HG03378 (cell line): ENCODE data around the gene PEAK1.
"Not testable (repeated sequence)": the region's sequence is repeated elsewhere in the genome, so short reads cannot be mapped to it uniquely, and the experiment has no call there.

Experiments
- ATAC-seq: cut with Tn5 transposase; IDR thresholded peaks from one replicate; pipeline ENCODE4 v1.9.1; 2021; ENCODE audit warnings: mild to moderate bottlenecking, moderate library complexity; ENCODE audit not compliant: unreplicated experiment

The PEAK1 gene

DNA sequence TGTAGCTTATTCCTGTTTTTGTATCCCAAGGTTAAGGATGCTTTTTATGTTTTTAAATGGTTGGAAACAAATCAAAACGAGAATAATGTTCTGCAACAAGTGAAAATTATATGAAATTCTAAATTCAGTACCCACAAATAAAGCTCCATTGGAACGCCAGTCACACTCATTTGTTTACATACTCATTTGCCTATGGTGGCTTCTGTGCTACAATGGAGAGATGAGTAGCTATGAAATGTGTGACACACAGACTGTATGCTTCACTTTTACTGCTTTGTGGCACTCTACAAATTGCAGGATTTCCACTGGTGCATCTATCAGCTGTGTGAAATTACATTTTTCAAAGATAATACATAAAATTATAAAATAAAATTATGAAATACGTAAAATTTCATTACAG is 236.8 kb downstream of the PEAK1 start:
- ATAC-seq: no peak

DNA sequence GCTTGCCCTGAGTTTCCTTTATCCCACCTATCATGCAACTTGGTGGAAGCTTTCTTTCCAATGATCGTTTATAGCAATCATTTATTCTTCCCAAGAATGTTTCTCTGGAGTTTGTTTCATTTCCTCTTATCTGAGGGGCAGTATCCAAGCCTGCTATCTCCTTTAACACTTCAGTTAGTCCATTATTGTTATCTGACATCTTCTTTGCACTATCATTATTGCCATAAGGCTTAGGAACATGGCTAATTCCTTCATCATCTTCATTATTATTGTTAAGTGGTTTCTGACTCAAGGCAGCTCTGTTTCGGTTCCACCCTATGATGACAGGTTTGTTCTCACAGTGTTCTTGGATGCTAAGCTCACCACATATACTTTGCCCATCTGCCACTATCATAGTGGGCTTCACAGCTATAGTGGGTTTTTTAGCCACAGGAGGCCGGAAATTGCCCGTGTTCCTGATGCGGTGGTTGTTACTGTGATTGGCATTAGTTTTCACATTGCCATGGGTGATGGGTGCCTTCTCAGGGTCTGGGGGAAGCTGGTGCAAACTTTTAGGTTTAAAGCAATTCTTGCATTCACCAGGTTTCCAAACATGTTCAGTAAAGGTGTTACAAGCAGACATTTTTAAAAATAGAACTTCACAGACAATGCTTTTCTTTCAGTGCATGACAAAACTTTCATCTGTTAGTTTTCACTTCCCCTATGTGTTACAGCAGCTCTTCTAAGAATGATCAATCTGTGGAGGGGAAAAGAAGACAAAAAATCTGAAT is 238.4 kb downstream of the PEAK1 start:
- ATAC-seq: peak; percentile 58

DNA sequence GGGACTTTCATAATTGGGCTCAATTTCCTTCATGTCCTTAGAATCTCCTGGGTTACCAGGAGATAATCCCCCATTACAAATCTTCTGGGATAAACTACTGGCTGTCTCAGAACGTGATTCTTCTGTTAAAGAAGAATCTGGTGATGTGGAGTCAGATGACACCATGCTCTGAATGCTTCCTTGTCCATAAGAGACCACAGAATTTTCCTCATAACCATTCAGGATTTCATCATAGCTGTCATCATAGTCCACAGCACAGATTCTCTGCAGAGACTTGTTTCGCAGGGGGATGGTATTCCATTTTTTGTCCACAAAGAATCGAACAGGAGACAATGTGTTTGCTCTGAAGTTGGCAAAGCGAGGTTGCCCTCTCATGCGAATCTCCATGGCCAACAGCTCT is 239.1 kb downstream of the PEAK1 start:
- ATAC-seq: no peak

DNA sequence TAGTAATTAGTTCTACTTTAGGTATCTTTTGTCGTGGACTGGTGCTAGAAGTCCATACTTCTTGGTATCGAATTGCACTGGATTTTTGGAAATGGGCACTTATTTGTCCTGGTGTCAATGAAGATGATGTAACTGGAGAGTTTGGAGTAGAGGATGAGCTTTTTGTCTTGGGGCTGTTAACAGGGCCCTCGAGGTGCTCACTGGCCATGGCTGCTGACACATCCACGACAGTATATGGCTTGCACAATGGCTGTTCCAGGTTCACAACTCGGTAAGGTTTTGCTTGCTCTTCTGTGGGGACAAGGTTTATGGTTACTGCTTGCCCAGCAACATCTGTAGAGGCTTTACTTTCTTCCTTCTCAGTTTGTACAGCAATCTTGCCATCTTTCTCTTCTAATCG is 239.6 kb downstream of the PEAK1 start:
- no peak for ATAC-seq

DNA sequence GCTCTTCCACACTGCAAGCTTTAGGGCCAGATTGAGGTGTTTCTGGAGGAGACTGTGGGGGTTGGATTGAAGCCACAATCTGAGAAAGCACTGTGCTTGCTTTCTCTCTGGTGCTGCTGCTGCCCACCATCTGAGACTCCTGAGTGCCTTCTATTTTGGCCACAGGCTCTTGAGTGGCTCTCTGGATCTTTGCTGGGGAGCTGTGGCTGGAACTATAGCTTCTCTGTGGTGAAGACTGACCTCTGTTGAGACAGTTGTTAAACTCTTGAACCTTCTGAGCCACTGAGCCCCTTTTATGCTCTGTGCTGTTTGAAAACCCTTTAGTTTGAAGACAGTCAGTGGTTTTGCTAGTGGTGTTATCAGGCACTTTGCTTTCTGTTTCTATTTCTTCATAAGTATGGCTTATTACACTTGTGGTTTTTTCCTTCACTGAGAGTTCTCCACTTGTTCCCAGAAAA is 240.3 kb downstream of the PEAK1 start:
- ATAC-seq: no peak

DNA sequence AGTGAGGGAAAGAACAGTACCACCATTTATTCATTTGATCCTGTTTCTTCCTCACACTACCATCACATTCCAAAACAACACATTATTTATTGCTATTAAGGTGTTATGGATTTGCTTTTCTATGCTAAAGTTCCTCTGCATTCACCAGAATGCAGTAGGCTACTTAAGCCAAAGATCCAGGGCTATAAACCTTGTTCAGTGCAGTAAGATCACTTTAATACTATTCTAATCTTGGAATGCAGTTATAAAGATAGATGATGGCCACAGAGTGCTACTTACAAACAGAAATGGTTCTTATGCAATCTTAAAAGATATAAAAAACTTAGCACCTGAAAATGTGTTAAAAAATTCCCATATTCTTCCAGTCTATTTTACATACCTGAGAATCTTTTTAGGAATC is 241.5 kb downstream of the PEAK1 start:
- ATAC-seq: no peak

DNA sequence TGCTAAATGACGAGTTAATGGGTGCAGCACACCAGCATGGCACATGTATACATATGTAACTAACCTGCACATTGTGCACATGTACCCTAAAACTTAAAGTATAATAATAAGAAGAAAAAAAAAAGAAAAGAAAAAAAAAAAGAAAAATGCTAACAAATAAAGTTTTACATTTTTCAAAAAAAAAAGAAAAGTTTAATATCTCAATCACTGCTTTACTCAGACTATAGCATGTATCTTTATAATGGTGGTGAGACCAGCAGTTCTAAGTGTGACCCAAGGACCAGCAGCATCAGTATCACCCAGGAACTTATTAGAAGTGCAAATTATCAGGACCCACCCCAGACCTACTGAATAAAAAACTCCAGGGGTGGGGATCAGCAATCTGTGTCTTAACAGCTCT is 243.8 kb downstream of the PEAK1 start:
- ATAC-seq: not testable (repeated sequence)

DNA sequence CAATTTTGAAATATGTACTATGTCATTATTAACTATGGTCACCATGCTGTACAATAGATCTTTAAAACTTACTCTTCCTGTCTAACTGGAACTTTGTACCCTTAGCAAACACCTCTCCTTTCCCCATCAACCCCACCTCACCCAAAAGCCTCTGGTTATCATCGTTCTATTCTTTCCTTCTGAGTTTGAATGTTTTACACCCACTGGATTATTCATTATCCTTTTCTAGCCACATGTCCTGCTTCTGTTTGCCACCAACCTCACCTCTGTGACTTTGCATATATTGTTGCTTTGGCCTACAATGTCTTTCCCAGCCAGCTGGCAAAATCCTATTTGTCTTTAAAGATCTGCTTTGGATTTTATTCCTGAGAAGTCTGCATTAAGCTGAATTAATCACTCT is 246.4 kb downstream of the PEAK1 start:
- no peak for ATAC-seq

DNA sequence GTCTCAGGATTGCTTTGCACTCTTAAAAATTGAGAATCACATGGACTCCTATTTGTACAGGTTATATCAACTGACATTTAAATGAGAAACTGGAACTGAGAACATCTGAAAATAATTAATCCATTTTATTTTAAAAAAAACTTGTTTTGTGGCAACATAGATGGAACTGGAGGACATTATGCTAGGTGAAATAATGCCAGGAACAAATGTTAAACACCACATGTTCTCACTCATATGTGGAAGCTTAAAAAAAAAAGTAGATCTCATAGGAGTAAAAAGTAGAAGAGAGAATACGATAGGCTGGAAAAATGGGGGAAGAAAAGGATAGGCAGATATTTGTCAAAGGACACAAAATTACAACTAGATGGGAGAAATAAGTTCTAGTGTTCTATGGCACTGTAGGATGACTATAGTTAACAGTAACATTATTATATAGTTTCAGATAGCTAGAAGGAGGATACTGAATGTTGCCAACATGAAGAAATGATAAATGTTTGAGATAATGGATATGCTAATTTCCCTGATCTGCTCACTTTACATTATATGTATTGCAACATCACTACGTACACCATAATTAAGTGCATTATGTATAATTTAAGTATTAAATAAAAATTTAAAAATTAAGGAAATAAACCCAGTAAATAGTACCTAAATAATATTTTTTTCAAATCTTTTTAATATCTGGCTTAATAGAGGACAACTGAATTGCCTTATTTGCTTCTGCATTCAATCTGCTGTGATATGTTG is 248.5 kb downstream of the PEAK1 start:
- no peak for ATAC-seq

DNA sequence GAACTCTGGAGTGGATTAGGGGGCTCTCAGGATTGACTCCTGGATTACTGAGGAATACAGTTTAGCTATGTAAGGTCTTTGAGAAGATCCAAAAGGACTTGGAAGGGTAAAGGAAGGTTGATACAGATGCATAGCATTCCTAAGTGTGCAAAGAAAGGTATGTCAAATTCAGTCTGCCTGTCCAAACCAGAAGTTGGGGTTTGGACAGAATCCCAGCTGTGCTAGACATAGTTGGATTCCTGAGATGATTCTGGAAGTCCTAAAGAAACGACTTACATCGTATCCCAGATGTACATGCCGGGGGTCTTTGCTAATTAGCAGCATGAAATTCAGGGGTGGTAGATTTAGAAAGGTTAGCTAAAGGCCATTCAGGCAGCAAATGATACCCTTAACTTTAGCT is 251.3 kb downstream of the PEAK1 start:
- ATAC-seq: no peak

DNA sequence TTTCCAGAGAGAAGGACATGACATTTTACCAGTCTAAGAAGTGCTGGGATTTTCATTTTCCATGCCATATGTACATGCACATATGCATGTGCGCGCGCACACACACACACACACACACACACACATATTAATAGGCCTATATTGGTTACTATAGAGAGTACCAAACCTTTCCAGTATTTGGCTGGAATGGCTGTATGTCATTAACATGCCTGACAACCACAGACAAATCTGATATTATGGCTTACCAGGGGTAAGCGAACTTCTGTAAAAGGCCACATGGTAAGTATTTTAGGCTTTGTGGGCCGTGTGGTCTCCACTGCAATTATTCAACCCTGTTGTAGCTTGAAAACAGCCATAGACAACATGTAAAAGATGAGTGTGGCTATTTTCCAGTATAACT is 251.8 kb downstream of the PEAK1 start:
- ATAC-seq: no peak

DNA sequence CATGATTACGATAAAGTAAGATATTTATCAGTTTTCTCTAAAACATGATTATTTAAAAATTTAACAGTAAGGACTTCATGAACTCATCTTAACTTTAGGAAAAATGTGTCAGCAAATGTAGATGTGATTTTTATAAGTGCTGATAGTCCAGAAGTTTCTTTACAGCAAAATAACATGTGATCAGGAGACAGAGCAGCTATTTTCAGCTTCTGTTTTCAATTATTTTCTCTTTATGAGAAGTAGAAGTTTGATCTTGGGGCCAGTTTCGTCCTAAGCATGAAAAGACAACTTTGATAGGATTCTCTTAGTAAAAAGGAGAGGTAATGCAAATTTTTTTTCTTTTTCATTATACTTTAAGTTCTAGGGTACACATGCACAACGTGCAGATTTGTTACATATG is 252.5 kb downstream of the PEAK1 start:
- ATAC-seq: no peak

DNA sequence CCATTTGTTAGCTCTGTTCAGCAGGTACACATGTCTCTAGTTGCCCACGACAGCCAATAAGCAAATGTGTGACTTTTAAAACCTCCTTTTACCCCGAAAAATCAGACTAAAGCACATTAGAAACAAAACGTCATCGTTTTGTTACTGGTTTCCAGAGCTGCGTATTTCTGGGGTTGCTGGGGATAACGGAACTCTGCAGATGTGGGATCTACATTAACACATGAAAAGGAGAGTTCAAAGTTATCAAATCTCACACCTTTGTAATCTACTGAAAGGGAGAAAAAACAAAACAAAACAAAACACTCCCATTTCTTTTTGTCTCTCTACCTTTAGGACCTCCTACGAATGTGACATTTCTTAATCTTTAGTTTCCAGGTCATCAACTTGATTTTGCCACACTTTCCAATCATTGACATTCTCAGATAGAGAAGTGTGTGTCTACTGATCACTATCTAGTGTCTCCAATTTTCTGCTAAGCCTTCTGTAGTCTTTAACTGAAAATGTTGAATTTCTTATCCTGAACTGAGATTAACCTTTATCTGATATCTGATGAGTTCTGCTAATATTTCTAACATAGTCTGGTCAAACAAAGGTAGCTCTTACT is 256.0 kb downstream of the PEAK1 start:
- no peak for ATAC-seq

DNA sequence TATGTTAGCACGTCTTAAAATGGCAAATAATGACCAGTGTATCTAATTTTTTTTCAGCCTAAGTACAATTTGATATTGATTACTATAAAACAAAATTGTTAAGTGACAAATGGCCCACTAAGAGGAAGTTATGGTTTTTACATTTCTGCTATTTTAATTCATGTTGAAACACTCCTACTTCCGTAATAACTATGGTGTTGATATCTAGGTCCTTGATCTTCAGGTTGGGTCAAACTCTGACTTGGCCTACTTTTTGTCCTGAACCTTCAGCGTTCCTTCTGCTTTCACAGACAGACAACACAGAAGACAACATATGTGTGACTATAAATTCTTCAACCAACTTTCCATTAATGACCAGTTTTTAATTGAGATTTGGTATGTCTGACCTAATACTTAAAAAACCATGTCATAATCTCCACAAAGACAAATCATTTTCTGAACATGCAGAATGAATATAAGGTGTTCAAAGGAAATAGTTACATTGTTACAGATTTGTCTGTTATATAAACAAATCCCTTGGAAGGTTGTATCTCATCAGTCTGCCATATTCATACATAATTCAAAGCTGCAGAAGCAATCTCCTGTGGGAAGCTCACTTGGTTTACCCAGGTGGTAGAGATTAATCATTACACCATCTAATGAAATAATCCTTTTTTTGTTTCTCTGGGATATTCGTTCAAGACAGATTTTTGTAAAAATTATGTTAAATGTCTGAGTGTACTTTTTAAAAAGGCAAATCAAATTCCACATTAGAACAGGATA is 256.9 kb downstream of the PEAK1 start:
- ATAC-seq: no peak

DNA sequence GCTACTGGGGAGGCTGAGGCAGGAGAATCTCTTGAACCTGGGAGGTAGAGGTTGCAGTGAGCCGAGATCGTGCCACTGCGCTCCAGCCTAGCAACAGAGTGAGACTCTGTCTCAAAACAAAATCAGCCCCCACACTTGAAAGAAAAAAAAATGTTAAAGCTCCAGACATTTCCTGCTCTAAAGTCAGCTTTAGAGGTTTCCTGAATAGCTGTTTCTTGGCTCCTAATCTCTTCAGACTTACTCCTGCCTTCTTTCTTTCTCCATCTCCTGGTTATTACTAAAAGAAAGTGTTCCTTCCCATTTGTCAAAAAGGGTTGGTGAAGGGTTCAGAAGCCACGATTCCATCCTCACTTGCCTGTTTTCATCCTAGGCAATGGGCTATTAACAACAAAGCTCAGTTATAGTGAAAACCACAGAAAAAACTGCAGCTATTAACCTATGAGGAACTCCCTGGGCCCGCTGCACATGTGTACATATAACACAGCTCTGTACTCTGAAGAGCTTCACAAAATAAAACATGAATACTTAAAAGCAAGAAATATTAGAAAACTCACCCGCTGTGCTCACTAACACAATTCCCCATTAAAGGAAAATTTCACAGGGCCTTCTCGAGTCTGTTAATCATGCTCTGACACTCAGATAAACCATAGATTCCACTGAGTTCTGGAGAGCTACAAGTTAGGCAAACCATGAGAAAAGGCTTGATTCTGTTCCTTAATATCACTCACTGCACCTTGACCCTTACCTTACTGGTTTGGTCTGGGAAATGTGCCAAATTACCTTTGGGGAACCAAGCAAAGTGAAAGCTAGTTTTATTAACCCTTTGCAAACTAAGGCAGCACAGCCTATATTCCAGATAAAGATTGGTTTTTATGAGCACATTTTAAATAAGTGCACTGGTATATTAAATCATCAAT is 259.1 kb downstream of the PEAK1 start:
- ATAC-seq: no peak

DNA sequence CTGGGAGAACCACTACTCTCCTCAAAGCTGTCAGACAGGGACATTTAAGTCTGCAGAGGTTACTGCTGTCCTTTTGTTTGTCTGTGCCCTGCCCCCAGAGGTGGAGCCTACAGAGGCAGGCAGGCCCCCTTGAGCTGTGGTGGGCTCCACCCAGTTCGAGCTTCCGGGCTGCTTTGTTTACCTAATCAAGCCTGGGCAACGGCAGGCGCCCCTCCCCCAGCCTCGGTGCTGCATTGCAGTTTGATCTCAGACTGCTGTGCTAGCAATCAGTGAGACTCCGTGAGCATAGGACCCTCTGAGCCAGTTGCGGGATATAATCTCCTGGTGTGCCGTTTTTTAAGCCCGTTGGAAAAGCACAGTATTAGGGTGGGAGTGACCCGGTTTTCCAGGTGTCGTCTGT is 263.9 kb downstream of the PEAK1 start:
- not testable (repeated sequence) for ATAC-seq

DNA sequence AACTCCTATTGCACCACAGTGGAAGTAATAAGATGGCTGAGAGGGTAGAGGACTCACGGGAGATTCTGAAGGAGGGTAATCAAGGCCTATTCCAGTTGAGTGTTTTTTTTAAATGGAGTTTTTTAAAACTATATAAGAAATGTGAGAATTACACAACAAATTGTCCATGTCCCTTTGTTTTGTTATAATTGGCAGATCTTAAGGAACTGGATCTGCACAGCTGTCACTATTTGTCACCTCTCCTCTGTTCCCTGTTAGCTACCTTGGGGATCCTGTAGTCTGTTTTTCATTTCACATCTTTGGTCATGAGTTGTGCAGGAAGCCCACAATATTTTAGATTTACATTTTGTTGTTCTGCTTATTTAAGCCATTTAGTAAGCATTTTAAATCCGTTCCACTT is 271.7 kb downstream of the PEAK1 start:
- ATAC-seq: no peak

DNA sequence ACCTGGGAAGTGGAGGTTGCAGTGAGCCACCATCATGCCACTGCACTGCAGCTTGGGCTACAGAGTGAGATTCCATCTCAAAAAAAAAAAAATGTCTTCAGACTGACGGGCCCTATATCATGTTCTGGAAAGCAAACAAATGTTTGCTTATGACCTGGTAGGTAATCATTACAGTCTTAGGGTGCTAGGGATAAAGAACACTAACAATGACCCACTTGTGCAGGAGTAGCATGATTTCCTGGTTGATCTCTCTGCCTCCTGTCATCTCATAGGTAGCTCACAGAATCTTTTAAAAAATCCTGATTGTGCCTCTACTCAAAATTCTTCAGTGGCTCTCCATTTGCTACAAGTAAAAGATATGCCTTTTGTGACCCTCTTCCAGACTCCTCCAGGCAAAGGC is 274.5 kb downstream of the PEAK1 start:
- no peak for ATAC-seq

DNA sequence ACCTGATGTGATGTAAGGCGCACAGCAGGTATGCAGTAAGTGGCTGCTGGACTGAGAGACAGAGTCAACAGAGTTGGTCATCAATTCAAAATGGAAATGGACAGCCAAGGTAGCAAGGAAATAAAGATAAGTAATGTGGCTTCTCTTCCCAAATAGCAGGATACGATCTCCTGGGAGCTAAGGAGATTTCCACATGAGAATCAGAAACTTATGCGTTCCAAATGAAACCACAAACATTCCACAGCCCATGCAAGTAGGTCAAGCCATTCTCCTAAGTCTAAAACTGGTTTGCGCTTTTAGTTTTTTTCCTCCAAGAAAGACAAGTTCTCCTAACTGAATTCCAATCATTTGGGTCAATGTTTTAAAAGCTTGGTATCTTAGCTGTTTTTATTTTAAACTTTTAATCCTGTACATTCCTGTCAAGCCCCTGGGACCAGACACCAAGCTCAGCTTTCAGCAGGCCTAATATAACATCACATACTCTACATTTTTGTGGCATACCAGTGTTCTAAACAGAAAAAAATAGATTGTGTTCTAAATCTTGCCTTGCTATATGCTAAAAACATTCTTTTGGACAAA is 275.3 kb downstream of the PEAK1 start:
- no peak for ATAC-seq

DNA sequence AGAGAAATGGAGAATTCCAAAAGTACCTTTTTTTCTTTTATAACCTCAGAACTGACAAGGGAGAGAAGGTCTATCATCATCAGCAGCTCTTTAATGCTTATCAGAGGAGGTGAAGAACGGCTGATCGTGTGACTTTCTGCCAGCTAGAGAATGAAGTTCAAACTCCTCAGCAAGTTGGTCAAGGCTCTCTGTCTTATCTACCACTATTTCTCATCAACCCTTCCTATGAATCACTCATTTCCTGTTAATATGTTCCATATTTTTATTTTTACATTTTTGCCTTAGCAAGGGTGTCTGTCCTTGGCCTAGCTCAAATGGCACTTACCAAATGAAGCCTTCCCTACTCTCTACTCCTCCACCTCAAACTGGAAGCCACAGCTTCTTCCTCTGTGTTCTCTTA is 275.9 kb downstream of the PEAK1 start:
- no peak for ATAC-seq
